NCI-H2171 treated with DMSO at 0.1 percent for 48 hours (cell line): Measurements from ENCODE around the gene CELF5.
"Not testable (repeated sequence)": the region's sequence is repeated elsewhere in the genome, so short reads cannot be mapped to it uniquely, and the experiment has no call there.

Experiments used
- DNase-seq: peaks from one replicate; lab custom pipeline; 2025; lab: John Stamatoyannopoulos, UW

The CELF5 gene

GRCh38 chr19:3190470-3190770 lies 34.0 kb upstream of the CELF5 start:
- no peak for DNase-seq

- no peak for DNase-seq
Observed at GRCh38 chr19:3190921-3191805, 33.3 kb upstream of the CELF5 start.

GRCh38 chr19:3191806-3192104 lies 32.7 kb upstream of the CELF5 start:
- not testable (repeated sequence) for DNase-seq

GRCh38 chr19:3192228-3192635 lies 32.2 kb upstream of the CELF5 start:
- DNase-seq, result no peak

GRCh38 chr19:3192684-3193083 lies 31.8 kb upstream of the CELF5 start:
- no peak for DNase-seq

- no peak for DNase-seq
Observed at GRCh38 chr19:3193256-3194105, 31.0 kb upstream of the CELF5 start.

GRCh38 chr19:3194106-3195087 lies 30.1 kb upstream of the CELF5 start:
- no peak for DNase-seq

- DNase-seq, result peak; percentile 92
Observed at GRCh38 chr19:3196064-3196932, 28.2 kb upstream of the CELF5 start.

GRCh38 chr19:3196933-3197205 lies 27.6 kb upstream of the CELF5 start:
- no peak for DNase-seq

GRCh38 chr19:3198901-3199700 lies 25.4 kb upstream of the CELF5 start:
- DNase-seq, result no peak

- no peak for DNase-seq
Observed at GRCh38 chr19:3201072-3201700, 23.3 kb upstream of the CELF5 start.

- DNase-seq, result no peak
Observed at GRCh38 chr19:3201911-3202310, 22.6 kb upstream of the CELF5 start.

GRCh38 chr19:3202346-3202745 lies 22.1 kb upstream of the CELF5 start:
- no peak for DNase-seq

- not testable (repeated sequence) for DNase-seq
Observed at GRCh38 chr19:3202895-3203294, 21.6 kb upstream of the CELF5 start.

- no peak for DNase-seq
Observed at GRCh38 chr19:3203805-3204645, 20.4 kb upstream of the CELF5 start.

- no peak for DNase-seq
Observed at GRCh38 chr19:3204646-3205275, 19.7 kb upstream of the CELF5 start.

GRCh38 chr19:3206216-3206953 lies 18.1 kb upstream of the CELF5 start:
- no peak for DNase-seq
